ENCODE measurements around the gene RGS10.

- TF ChIP-seq POLR2A (IDR thresholded peaks at IDR 0.05) (no peak), CTCF (IDR thresholded peaks at IDR 0.05) (no peak)
Measured at GRCh38 chr10:119535305-119535704, 7.2 kb downstream of the RGS10 start.
